Activated CD4-positive, CD25-positive, alpha-beta regulatory T cell treated with anti-CD3 and anti-CD28 coated beads, Interleukin-2, amount 50 U/mL, for 24 hours (primary cell): ENCODE results near the gene DOLK.
"Not testable (repeated sequence)": the region's sequence is repeated elsewhere in the genome, so short reads cannot be mapped to it uniquely, and the experiment has no call there.

ENCODE experiments used
- ATAC-seq, 2 donors: fragments of 150-1000 bp; cut with Tn5 transposase; one replicate each; pipeline ENCODE4 v1.10.0; 2021; ENCODE audit warnings: mild to moderate bottlenecking in 1 of 2, moderate library complexity in 1 of 2

Gene DOLK

GRCh38 chr9:128947527-128948301 lies at the start of gene DOLK, which contains the start of gene NUP188:
DOLK (minus strand) TSS chr9:128947603; CDS start chr9:128947303, 300 bp downstream.
NUP188 (plus strand) TSS chr9:128947699; CDS start chr9:128947720, 21 bp downstream.
- peak; percentile 81 to 83 for ATAC-seq

- no peak for ATAC-seq
Measured at GRCh38 chr9:128995791-128996190, 48.4 kb upstream of the DOLK start.

DNA sequence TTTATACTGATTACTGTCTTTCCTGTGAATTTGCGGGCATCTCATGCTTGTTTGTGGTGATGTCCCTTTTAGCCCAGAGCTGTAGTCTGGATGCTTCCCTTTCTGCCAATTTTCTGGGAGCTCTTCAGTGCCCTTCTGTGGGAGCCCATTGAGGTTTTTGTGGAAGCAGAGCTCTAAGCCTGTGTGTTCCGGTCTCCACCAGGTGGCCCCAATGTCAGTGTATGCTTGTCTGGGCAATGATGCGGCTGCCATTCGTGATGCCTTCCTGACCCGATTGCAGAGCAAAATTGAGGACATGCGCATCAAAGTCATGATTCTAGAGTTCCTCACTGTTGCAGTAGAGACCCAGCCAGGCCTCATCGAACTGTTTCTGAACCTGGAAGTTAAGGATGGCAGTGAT lies 45.6 kb upstream of the DOLK start:
- ATAC-seq = no peak

GRCh38 chr9:128987805-128988204 lies 40.4 kb upstream of the DOLK start:
- no peak for ATAC-seq

- no peak for ATAC-seq
Measured at GRCh38 chr9:128986671-128987070, 39.3 kb upstream of the DOLK start.

GRCh38 chr9:128983536-128983935 lies 36.1 kb upstream of the DOLK start:
- no peak for ATAC-seq

DNA sequence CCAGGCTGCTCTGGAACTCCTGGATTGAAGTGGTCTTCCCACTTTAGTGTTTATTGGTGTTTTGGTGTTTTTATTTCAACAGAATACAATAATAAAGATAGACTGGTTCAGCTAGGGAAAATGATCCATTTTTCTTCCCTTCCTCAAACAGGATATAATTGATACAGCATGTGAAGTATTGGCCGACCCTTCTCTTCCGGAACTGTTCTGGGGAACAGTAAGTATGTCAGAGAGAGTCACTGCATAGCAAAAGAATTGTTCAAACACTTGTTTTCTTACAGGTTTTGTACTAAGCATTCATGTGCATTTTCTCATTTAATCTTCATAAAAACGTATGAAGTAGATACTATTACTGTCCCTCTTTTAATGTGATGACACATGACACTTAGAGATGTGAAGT lies 31.7 kb upstream of the DOLK start:
- ATAC-seq = no peak

DNA sequence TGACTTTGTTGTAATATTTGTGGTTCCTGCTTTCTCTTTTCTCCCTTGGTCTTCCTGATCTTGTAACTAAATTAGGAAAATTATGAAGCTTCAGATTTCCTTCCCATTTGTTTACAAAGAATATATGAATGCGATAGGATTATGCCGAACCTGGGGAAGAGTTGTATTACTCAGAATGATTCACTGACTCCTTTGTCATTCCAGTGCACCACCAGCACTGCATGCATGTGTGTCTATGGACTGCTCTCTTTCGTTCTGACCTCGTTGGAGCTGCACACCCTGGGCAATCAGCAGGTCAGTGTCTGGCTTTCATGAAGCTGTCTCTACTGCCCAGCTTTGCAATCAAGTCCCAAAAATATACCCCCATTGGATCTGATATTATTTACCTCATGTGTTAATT lies 25.6 kb upstream of the DOLK start:
- ATAC-seq = no peak

- no peak for ATAC-seq
Measured at GRCh38 chr9:128969491-128969890, 22.1 kb upstream of the DOLK start.

GRCh38 chr9:128961403-128961802 lies 14.0 kb upstream of the DOLK start:
- not testable (repeated sequence) for ATAC-seq

GRCh38 chr9:128947277-128947526 lies 201 bp downstream of the DOLK start:
- no peak for ATAC-seq

DNA sequence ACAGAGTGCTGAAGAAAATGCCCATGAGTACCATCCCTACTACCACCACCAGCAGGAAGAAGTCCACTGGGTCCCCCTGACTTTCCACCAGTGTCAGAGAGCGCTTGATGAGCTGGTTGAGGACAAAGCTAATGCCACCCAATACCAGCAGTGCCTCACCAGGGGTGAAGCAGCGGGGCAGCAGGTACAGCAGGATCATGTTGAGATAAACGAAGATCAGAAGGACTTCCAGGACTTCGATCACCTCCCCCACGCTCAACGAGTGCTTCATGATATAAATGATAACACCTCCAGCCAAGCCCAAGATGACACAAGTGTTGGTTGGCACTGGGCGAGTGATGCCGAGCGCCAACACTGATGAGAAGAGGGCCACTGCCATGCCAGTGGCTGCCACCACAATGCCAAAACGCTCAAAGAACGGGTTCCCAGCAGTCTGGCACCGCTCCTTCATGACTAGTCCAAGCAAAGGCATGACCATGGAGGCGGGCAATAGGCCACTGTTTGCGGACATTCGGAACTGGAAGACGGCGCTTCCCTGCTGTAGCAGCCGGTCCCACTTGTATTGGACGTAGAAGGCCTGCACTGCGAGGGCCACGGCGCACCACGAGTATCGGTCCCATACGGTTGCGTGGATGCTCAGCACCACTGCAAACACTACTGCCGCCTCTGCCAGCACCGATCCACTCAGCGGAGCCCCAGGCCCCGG lies 679 bp downstream of the DOLK start:
- peak; percentile 7 to 11 for ATAC-seq

DNA sequence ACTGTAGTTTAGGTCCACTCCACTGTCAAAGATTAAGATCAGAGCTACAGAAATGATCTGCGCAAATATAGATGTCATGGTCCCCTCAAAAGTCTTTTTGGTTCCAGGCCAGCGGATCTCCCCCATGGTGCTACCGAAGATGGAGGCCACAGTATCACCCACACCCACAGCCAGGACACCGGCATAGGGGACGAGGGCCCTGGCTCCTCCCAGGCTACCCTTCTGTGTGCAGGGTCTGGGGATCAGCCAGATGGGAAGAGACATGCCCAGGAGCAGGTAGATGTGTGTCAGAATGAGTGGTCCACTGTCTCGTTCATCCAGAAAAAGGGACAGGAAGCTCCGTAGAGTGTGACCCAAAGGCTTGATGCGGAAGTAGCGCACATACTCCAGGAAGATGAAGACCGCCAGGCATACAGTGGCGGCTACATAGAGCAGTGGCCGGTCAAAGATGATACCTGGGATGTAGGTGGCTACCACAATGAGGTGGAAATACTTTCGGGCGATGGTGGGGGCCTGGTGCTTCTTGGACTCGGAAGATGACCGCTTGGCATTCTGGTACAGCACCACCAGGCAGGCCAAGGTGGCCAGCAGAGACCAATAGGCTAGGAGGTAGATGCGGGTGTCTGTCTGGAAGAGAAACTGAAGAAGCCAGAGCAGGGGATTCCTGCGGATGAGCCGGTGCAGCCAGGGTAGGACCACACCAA lies 1.5 kb downstream of the DOLK start:
- no peak for ATAC-seq

DNA sequence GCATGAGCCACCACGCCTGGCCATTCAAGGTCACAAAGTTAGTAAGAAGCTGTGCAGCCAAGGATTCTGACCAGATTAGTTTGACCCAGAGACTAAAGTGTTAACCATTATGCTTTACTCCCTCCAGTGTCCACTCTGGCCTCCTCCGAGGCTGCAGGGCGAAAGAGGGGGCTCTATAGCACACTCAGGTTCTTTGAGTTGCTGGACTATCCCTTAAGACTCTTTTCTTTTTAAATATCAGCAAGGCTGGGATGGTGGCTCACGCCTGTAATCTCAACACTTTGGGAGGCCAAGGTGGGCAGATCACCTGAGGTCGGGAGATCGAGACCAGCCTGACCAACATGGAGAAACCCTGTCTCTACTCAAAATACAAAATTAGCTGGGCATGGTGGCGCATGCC lies 2.4 kb downstream of the DOLK start:
- ATAC-seq = not testable (repeated sequence)

DNA sequence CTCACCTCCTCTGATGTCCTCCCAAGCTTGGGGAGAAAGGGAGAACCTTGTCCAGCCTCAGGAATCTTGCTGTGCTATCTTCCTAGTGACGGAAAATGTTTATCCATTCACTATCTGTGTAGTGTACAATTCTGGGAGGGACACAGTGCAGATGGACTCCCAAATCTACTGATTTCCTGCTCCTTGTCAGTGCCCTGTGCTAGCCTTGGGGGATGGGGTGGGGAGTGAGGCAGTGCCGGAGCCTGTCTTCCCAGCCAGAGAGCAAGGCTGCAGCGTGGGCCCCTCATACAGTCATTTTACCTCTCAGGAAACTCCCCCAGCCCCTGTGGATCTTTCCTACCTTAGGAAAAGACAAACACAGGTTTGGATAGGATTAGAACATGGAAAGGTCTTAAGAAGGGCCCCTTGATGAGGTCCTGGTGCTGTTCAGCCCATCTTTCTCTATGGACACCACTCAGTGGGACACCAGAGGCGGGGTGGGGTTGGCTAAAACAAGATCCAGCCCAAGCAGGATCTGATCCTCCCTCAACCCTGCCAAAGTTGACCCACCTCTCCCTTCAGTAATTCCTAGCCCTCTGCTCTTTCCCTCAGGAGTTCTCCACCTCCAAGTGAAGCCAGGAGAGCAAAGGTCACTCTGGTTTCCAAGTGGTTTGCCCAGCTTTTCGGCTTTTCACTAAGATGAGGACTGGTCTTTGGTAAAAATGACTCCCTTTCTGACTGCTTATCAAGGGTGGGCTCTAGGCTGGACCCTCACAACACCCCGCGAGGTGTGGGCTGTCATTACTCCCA lies 3.4 kb downstream of the DOLK start:
- ATAC-seq = no peak

DNA sequence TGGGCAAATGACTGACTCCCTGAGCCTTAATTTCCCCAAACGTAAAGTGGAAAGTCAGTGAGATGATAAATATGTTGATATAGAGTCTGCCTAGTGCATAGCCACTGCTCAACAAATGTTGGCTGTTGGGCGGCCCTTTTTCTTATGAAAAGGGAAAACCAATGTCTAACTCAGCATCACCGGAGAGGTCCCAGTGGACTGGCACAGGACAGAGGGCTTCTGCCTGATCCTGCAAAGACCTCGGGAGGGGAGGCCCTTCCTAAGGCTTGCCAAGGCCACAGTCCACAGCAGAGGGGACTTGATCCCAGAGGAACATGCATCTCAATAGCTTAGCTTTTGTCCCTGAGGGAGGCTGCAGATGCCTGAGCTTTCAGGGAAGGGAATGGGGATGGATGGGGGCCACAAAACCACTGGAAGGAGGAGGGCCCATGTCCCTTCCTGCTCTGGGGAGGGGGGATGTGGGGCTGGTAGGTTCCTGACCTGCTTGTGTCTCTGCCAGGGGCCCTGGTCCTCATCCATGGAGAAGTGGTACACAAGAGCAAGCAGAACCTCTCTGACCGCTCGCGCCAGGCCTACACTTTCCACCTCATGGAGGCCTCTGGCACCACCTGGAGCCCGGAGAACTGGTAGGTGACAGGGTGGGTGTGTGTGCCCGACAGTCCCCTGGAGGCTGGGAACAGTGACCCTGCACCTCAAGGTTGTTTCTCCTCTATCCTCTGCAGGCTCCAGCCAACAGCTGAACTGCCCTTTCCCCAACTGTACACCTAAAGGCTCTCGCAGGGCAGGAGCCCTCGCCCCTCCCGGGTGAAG lies 6.3 kb downstream of the DOLK start:
- ATAC-seq = no peak

DNA sequence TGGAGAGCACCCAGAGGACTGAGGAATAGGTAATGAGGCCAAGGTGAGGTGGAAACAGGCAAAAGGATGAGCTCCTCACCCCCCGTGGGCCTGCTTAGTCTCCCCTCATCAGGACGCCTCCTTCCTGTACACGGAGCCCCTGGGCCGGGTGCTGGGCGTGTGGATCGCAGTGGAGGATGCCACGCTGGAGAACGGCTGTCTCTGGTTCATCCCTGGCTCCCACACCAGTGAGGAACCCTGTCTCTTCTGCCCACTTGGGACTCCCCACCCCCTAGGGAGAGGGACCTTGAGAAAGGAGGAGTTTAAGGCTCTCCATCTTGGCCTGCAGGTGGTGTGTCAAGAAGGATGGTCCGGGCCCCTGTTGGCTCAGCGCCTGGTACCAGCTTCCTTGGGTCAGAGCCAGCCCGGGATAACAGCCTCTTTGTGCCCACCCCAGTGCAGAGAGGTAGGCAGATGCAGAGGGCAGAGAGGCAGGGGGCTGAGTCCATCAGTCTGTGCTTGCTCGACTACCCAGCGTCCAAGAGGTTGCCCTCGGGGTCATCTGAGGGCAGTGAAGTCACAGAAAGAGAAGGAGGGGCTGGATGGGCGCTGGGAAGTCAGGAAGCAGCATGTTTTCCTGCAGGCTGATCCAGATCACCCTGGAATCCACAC lies 7.0 kb downstream of the DOLK start:
- no peak for ATAC-seq

DNA sequence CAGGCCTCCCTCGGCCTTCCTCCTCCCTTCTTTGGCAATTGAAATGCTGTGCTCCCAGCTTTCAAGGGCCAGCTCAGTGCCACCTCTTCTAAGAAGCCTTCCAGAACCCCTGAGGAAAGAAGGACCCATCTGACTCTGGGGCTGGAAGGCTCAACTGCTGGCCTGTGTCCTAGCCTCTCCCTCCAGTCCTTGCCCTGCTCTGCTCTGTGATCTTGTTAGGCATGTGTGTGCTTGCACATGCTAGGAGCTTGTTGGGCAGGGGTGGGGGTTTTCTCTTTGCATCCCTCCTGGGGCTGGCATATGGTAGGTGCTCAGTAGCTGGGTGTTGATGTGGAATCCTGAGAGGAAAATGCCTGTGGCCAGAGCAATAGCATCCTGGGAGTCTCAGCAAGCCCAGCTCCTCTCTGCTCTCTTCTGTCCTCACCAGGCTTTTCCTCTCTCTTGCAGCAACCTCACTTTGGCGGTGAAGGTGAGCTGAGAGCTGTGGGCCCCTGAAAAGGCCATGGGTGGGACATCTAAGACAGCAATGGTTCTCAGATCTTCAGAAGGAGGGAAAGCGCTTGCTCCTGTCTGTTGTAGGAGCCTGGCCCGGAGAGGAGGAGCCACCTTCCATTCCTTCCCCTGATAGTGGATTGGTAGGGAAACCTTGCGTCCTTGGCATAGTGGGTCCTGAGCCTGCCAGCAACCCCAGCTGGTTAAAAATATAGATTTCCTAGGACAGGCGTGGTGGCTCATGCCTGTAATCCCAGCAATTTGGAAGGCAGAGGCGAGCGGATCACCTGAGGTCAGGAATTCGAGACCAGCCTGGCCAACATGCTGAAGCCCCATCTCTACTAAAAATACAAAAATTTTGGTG lies 9.9 kb downstream of the DOLK start:
- ATAC-seq = no peak

DNA sequence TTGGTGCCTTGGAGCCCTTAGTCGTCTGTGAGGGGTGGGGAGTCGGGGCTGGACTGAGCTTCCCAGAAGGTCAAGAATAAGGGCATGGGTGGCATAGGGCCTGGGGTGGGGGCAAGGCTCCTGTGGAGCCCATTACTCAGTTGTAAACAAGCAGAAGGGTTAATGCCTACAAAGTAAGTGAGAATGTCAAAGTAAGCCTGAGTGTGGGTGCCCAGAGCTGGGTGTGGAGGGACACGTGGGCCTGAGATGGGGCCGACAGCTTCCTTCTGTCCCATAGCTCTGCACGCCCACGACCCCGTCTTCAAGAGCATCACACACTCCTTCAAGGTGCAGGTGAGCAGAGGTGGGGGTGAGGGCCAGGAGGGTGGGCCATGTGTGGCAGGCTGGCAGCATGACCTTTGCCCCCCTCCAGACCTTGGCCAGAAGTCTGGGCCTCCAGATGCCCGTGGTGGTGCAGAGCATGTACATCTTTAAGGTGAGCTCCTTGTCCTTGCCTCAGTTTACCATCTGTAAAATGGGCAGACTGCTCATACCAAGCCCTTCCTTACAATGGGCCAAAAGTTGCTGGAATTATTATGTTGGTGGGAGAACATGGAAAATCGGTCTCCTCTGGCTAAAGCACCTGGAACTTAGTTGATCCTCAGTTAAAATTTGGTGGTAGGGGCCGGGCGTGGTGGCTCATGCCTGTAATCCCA lies 11.1 kb downstream of the DOLK start:
- ATAC-seq = no peak

DNA sequence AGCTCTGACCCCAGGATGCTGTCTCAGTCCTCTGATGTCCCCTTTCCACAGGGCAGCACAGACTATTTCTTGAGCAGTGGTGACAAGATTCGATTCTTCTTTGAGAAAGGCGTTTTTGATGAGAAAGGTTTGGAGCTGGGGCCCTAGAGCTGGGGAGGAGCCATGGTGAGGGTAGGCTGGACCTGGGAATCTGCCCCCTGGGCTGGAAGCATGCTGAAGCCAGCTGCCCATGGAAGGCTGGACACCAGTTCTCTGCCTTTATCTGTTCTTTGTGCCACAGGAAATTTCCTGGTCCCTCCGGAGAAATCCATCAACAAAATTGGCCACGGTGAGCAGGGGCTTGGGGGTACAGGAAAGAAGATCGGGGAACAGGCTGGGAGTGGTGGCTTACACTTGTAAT lies 13.7 kb downstream of the DOLK start:
- no peak for ATAC-seq
